HG02981 (cell line): ENCODE data around the gene NMBR.
"Not testable (repeated sequence)": the region's sequence is repeated elsewhere in the genome, so short reads cannot be mapped to it uniquely, and the experiment has no call there.

Source experiments
- ATAC-seq: cut with Tn5 transposase; IDR thresholded peaks from one replicate; pipeline ENCODE4 v1.9.1; 2021; ENCODE audit warnings: mild to moderate bottlenecking, moderate library complexity; ENCODE audit not compliant: unreplicated experiment

The NMBR gene

GRCh38 chr6:142071981-142072380 is 74.9 kb downstream of the NMBR start:
- no peak for ATAC-seq

- ATAC-seq = no peak
Observed at GRCh38 chr6:142068416-142068815, 78.5 kb downstream of the NMBR start.

- ATAC-seq = not testable (repeated sequence)
Observed at GRCh38 chr6:142062861-142063260, 84.1 kb downstream of the NMBR start.

DNA sequence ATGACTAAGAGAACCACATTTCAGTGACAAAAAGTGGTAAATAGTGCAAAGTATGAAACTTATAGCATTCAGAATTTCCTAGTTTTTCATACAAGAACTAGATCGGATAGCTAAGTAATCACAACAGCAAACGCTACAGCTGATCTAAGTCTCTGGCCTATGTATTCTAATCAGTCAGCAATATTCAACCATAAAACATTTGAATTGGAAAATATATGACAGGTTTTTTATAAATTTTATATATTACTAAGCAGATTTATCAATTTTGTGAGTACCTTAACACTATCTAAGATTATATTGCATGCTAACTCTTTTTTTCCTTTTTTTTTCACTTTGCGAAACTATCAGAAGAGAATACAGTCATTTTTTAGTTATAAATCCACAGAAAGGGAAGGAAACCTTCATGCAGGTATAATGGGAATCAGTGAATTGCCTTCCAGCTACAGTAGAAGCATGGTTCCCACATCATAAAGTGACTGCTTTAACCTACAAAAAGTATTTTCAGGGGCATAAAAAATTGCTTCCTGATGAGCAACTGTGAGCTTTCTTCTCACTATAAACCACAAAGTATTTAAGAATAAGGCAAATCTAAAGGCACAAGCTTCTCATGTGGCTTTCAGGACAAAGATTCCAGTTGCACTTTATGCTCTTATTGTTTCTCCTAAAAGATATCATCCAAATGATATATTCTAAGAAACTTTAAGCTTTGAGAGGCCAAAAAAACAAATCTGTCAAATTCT is 88.2 kb downstream of the NMBR start:
- ATAC-seq = no peak

- ATAC-seq = peak; percentile 96
Observed at GRCh38 chr6:142055219-142055618, 91.7 kb downstream of the NMBR start.

GRCh38 chr6:142051404-142051803 is 95.5 kb downstream of the NMBR start:
- ATAC-seq = no peak

DNA sequence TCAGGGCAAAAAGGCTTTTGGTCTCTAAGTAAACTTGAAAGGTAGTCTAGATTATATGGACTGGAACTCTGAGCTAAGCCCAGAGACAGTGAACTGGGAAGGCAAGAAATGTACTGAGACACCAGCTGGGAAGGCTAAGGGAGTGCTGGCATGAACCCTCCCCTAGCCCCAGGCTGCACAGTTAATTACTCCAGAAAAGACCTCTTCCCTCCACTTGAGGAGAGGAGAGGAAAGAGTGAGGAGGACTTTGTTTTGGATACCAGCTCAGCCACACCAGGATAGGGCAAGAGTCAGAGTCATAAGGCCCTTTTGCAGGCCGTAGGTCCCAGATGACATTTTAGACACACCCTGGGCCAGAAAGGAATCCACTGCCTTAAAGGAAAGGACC is 98.3 kb downstream of the NMBR start:
- no peak for ATAC-seq

- no peak for ATAC-seq
Observed at GRCh38 chr6:142047934-142048592, 98.9 kb downstream of the NMBR start.

DNA sequence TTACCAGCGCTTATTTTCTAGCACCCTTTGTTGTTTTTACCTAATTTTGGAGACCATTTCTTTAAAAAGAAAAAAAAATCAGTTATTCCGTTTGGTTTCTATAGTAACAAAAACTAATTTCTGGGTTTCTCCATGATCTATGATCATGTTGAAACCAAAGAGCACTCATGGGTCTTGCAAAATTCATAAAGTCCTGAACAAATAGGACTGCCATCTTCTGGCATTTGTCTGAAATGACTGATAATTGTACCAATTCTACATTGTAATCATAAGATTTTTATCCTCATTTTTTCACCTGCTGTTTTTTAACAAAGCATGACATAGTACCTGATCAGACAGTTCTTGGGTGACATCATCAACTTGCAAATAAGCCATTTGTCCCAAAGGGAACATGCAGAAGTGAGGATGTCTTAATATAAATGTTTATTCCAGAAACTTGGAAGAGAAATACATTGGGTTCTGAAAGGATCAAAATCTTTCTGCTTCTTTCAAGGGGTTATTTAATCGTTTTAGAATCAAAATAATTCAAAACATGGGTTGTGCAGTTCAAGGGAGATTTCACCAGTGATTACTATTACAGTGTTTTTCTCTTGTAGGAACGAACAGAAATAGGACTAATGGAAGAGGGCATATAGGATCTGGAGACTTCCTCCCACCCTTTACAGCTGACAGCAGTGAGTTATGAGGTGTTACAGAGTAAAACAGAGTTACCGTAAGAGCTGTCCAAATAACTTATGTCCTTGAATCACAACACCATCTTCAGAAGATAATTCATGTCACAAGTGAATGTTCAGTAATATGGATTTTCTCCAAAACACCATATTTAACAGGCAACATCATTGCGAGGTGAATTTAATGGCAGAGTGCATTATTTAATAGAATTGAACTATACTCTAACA is 101.3 kb downstream of the NMBR start:
- ATAC-seq = no peak

DNA sequence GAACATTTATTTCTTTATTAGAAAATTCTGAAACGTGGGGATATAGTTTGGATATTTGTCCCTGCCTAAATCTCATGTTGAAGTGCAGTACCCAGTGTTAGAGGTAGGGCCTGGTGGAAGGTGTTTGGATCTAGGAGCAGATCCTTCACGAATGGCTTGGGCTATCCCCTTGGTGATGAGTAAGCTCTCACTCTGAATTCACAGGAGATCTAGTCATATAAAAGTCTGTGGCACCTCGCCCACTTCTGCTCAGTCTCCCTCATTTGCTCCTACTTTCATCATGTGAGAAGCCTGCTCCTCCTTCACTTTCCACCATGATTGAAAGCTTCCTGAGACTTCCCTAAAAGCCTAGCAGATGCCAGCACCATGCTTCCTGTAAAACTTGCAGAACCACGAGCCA is 111.0 kb downstream of the NMBR start:
- no peak for ATAC-seq

DNA sequence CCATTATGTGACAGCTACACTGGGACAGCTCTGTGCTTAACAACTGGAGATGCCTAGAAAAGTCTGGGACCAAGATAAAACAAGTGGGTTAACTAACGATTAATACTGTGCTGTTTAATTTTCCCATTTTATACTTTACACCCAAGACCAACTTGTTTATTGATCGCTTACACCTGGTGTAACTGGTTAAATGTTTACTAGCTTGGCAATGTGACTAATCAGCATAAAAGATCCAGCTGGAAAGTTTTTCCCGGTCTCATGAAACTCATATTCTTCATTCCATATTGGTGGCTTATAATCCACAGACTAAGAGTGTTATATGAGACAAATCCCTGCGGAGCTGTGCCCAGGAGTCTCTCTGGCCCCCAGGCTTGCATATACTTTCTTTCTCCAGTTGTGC is 115.9 kb downstream of the NMBR start:
- no peak for ATAC-seq

GRCh38 chr6:142030115-142030619 is 116.8 kb downstream of the NMBR start:
- ATAC-seq = no peak

DNA sequence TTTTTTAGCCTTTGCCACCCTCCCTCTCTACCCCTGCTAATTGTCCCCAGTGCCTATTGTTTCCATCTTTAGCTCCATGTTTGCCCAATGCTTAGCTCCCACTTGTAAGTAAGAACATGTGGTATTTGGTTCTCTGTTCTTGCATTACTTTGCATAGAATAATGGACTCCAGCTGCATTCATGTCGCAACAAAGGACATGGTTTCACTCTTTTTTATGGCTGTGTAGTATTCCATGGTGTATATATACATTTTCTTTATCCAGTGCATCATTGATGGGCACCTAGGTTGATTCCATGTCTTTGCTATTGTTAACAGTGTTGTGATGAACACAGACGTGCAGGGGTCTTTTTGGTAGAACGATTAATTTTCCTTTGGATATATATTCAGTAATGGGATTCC is 118.4 kb downstream of the NMBR start:
- ATAC-seq = no peak

- ATAC-seq = not testable (repeated sequence)
Observed at GRCh38 chr6:142027804-142028203, 119.1 kb downstream of the NMBR start.

- no peak for ATAC-seq
Observed at GRCh38 chr6:142027074-142027473, 119.8 kb downstream of the NMBR start.

- ATAC-seq = no peak
Observed at GRCh38 chr6:142026471-142026870, 120.5 kb downstream of the NMBR start.
